SIG-M5 (cell line): ENCODE data around the gene MTUS2.
"Not testable (repeated sequence)": the region's sequence is repeated elsewhere in the genome, so short reads cannot be mapped to it uniquely, and the experiment has no call there.

ENCODE experiments used
- DNase-seq: peaks from one replicate; lab custom pipeline; 2025; lab: John Stamatoyannopoulos, UW

Gene MTUS2

GRCh38 chr13:28958441-28958840 is 138.3 kb downstream of the MTUS2 start:
- no peak for DNase-seq

GRCh38 chr13:28964052-28964451 is 143.9 kb downstream of the MTUS2 start:
- DNase-seq, result no peak

- DNase-seq, result no peak
These were observed 144.7 kb downstream of the MTUS2 start for GRCh38 chr13:28964803-28965202.

GRCh38 chr13:28967029-28967915 is 147.1 kb downstream of the MTUS2 start:
- DNase-seq, result no peak

GRCh38 chr13:28976195-28976594 is 156.1 kb downstream of the MTUS2 start:
- DNase-seq, result no peak

- no peak for DNase-seq
These were observed 156.5 kb downstream of the MTUS2 start for GRCh38 chr13:28976636-28977035.

GRCh38 chr13:28978574-28978973 is 158.4 kb downstream of the MTUS2 start:
- DNase-seq, result no peak

GRCh38 chr13:28981530-28981929 is 161.4 kb downstream of the MTUS2 start:
- DNase-seq, result no peak

- DNase-seq, result no peak
These were observed 163.5 kb downstream of the MTUS2 start for GRCh38 chr13:28983641-28984040.

- no peak for DNase-seq
These were observed 164.2 kb downstream of the MTUS2 start for GRCh38 chr13:28984326-28984725.

GRCh38 chr13:28984825-28985224 is 164.7 kb downstream of the MTUS2 start:
- DNase-seq, result no peak

- not testable (repeated sequence) for DNase-seq
These were observed 170.2 kb downstream of the MTUS2 start for GRCh38 chr13:28990378-28990777.

- DNase-seq, result no peak
These were observed 171.6 kb downstream of the MTUS2 start for GRCh38 chr13:28991764-28992163.

GRCh38 chr13:29000826-29001225 is 180.7 kb downstream of the MTUS2 start:
- no peak for DNase-seq

- DNase-seq, result no peak
These were observed 185.1 kb downstream of the MTUS2 start for GRCh38 chr13:29005035-29005762.

- DNase-seq, result no peak
These were observed 185.6 kb downstream of the MTUS2 start for GRCh38 chr13:29005763-29006120.

- DNase-seq, result no peak
These were observed 186.3 kb downstream of the MTUS2 start for GRCh38 chr13:29006359-29006850.

GRCh38 chr13:29008296-29008695 is 188.2 kb downstream of the MTUS2 start:
- DNase-seq, result no peak

- no peak for DNase-seq
These were observed 200.2 kb downstream of the MTUS2 start for GRCh38 chr13:29020314-29020713.

- DNase-seq, result no peak
These were observed 201.2 kb downstream of the MTUS2 start for GRCh38 chr13:29021311-29021710.

- DNase-seq, result no peak
These were observed 201.6 kb downstream of the MTUS2 start for GRCh38 chr13:29021717-29022116.

- no peak for DNase-seq
These were observed 202.3 kb downstream of the MTUS2 start for GRCh38 chr13:29022410-29022809.

GRCh38 chr13:29022968-29023367 is 202.8 kb downstream of the MTUS2 start:
- no peak for DNase-seq
